Anterior cingulate cortex (tissue), 58 donors: ENCODE results near the gene PLP2.
A peak's percentile ranks its signal among the peaks of the same experiment; 100 is the strongest.
"Not testable (repeated sequence)": the region's sequence is repeated elsewhere in the genome, so short reads cannot be mapped to it uniquely, and the experiment has no call there.

Experiments
- DNase-seq, 58 donors: peaks; one replicate each; lab custom pipeline; 2025; lab: John Stamatoyannopoulos, UW

PLP2 gene, protein sequence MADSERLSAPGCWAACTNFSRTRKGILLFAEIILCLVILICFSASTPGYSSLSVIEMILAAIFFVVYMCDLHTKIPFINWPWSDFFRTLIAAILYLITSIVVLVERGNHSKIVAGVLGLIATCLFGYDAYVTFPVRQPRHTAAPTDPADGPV

GRCh38 chrX:49171752-49172279 is at the start of gene PLP2:
PLP2 (plus strand) TSS chrX:49171898; CDS start chrX:49172001, 103 bp downstream.
- peak in 5 of 58 donors; percentile 1 to 16 (median 15) for DNase-seq

GRCh38 chrX:49122499-49122898 is 49.2 kb upstream of the PLP2 start:
- DNase-seq, result no peak

DNA sequence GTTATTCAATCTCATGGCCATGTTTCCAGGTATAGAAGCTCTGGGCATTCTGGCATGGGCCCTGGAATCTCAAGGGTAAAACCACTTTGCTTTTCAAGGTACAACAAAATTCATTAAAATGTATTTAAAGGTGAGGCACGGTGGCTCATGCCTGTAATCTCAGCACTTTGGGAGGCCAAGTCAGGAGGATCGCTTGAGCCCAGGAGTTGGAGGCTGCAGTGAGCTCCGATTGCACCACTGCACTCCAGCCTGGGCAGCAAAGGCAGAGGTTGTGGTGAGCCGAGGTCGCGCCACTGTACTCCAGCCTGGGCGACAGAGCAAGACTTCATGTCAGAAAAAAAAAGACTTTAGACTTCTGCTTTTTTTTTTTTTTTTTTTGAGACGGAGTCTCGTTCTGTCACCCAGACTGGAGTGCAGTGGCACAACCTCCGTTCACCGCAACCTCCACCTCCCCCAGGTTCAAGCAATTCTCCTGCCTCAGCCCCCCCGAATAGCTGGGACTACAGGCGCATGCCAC is 43.9 kb upstream of the PLP2 start:
- DNase-seq, result not testable (repeated sequence)

DNA sequence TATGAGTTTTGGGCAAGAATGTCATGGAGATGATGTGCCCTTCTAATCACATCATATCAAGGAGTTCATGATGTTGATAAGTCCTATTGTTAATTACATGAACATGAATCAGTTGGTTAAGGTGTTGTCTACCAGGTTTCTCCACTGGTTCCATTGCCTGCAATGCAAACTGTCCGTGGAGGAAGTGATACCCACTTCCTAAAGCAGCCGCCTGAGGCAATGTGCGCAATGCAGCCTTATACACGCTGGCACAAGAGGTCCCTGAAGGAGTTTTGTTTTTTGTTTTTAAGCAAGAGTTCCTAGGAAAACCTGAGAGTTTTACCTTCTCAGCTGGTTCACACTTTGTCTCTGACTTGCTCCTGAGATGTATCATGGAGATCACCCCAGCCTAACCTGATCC is 42.3 kb upstream of the PLP2 start:
- DNase-seq, result no peak

DNA sequence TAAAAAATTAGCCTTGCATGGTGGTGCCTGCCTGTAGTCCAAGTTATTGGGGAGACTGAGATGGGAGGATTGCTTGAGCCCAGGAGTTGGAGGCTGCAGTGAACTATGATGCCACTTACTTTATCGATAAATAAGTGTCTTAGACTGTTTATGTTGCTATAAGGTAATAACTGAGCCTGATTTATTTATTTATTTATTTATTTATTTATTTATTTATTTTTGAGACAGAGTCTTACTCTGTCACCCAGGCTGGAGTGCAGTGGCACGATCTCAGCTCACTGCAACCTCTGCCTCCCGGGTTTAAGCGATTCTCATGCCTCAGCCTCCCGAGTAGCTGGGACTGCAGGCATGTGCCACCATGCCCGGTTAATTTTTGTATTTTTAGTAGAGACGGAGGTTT is 39.4 kb upstream of the PLP2 start:
- not testable (repeated sequence) for DNase-seq

- DNase-seq, result no peak
Measured at GRCh38 chrX:49133759-49134158, 37.9 kb upstream of the PLP2 start.

- no peak for DNase-seq
Measured at GRCh38 chrX:49137492-49137891, 34.2 kb upstream of the PLP2 start.

DNA sequence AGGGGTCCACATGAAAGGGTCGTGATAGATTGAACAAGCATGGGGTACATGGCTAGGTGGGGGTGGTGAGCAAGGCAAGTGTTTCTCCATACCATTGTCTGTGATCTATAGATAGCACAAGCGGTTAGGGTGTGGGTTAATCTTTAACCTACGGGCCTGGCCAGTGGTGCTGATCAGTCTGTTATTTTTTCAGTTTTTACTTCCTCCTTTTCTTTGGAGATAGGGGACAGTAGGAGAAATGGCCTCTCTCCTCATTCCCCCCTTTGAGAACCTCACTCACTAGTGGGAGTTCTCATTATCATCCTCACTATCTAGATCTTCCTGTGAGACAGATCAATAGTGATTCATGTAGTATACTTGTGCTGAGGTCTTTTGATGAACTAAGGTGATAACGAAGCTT is 32.0 kb upstream of the PLP2 start:
- no peak for DNase-seq

- DNase-seq, result not testable (repeated sequence)
Measured at GRCh38 chrX:49142264-49142663, 29.4 kb upstream of the PLP2 start.

GRCh38 chrX:49143154-49143553 is 28.5 kb upstream of the PLP2 start:
- DNase-seq, result not testable (repeated sequence)

DNA sequence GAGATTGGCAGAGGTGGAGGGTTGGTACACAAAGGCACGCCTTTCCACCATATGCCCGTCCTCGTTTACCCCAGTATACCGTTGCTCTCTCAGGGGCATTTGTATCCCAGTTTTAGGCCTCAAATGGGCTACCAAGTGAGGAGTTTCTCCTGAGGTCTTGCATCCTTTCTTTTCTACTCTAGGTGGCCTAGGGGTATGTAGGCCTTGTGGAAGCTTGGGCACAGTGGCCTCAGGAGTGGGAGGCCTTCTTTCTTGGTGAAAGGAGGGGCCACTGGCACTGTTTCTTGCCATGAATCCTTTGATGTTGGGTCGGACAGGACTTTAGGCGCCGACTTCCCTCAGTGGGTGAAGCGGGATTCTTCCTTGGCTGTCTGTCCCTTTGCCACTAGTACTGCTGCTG is 24.4 kb upstream of the PLP2 start:
- DNase-seq, result no peak

- DNase-seq, result no peak
Measured at GRCh38 chrX:49147936-49148335, 23.8 kb upstream of the PLP2 start.

DNA sequence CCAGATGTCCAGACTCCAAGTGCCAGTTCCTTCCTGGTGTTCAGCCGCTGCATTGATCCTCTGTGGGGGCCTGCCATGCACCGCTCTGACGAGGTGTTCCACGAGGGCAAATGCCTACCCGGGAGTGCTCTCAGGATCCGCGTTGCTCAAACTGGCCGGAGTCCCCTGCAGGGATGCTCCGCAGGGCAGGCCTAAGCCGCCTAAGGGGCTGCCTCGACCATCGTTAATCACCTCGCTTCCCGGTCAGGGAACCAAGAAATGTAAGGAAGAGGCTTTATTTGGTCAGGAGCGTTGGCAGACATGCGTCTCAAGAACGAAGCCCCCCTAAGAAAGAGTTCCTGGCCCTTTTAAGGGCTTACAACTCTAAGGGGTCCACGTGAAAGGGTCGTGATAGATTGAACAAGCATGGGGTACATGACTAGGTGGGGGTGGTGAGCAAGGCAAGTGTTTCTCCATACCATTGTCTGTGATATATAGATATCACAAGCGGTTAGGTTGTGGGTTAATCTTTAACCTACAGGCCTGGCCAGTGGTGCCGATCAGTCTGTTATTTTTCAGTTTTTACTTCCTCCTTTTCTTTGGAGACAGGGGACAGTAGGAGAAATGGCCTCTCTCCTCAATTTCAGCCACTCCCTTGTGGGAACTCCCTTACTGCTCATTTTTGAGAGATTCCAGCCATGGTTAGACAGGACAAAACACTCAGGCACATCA is 23.2 kb upstream of the PLP2 start:
- not testable (repeated sequence) for DNase-seq

GRCh38 chrX:49149291-49149690 is 22.4 kb upstream of the PLP2 start:
- DNase-seq, result not testable (repeated sequence)

DNA sequence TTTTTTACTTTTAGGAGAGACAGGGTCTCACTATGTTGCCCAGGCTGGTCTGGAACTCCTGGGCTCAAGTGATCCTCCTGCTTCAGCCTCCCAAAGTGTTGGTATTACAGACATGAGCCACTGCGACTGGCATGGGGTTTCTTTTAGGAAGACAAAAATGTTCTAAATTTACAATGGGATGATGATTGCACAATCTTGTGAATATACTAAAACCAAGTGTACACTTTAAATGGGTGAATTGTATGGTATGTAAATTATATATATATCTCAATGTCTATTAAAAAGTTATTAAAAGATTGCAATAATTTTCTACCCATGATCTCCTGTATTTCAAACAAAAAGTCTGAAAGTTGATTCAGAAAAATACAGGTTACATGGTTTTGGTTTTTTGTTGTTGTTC is 18.2 kb upstream of the PLP2 start:
- no peak for DNase-seq

- peak in 21 of 58 donors; percentile 1 to 40 (median 9) for DNase-seq
Measured at GRCh38 chrX:49155243-49155899, 16.3 kb upstream of the PLP2 start.

GRCh38 chrX:49155900-49156837 is 15.5 kb upstream of the PLP2 start:
- peak; percentile 4 to 86 (median 75) for DNase-seq

GRCh38 chrX:49157194-49157593 is 14.5 kb upstream of the PLP2 start:
- DNase-seq, result no peak

- DNase-seq, result no peak
Measured at GRCh38 chrX:49160908-49161307, 10.8 kb upstream of the PLP2 start.

DNA sequence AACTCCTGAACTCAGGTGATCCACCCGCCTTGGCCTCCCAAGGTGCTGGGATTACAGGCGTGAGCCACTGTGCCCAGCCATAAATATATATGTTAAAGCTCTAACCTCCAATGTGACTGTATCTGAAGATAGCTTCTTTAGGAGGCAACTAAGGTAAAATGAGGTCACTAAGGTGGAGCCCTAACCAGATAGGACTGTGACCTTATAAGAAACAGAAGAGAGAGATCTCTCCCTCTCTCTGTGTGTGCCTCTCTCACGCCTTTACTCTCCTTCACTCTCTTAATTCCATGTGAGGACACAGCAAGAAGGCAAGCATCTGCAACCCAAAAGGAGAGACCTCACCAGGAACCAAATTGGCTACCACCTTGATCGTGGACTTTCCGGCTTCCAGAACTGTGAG is 10.1 kb upstream of the PLP2 start:
- no peak for DNase-seq
